ENCODE data around the gene FBXL4. TPM values are rescaled to one million over a fixed set of nuclear protein-coding genes. Genes with fewer than 3 reads are reported as not detected.

The FBXL4 gene
- total RNA-seq, 1 donor from 2014 or later = 14.4 TPM

DNA sequence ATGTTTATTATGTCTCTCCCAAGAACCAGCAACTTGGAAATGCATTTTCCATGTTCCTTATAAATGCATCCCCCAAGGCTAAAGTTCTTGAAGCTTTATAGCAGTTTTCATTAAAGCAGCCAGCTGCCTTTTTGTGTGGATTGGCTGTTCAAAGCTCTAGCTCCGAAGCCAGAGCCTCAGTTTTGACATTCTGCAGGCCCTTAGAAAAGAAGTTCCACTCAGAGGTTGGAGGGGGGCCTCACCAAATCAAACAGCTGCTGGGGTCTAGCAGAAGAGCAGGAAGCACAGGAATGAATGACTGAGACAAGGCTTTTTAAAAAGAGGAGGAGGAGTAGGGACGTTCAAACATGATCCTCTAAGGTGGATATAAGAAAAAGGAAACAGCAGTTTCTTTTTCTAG, 117.6 kb downstream of the FBXL4 start:
- peaks cover 77% of the 10 kb centered on the region for H3K27me3 Mint-ChIP-seq (ENCODE audit: low read depth)
- H3K4me3 Mint-ChIP-seq (ENCODE audit: unreplicated experiment) = no peak overlapping the region
- no peak overlapping the region for H3K27ac Mint-ChIP-seq (ENCODE audit: unreplicated experiment)

DNA sequence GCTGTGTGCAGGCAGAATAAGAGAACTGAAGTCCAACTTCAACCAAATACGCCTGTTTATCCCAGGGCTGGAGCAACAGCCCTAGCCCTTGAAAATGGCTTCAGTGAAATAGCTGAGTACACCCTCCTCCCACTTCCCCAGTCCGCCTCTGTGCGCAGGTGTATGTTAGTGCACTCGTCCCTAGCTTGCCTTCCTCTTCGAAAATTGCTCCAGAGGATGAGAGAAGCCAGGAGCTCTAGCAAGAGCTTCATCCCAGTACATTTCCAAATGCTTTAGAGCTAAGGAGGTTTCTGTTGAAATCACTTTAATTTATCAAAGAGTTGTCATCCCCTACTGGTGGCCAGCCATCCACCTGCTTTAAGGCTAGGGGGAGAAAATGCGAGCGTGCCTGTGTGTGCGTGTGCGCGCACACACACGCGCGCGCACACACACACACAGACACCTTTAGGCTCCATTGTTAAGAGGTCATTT, 118.8 kb downstream of the FBXL4 start:
- H3K4me3 Mint-ChIP-seq (ENCODE audit: unreplicated experiment) = no peak overlapping the region
- no peaks in the 10 kb centered on the region for H3K9me3 Mint-ChIP-seq (ENCODE audit: low read depth)
- DNase-seq (ENCODE audit: low spot score) = no peak
- H3K27ac Mint-ChIP-seq (ENCODE audit: unreplicated experiment) = no peak overlapping the region
- no peaks in the 10 kb centered on the region for H3K36me3 Mint-ChIP-seq (ENCODE audit: low read depth)
- TF ChIP-seq, protein P1, sequence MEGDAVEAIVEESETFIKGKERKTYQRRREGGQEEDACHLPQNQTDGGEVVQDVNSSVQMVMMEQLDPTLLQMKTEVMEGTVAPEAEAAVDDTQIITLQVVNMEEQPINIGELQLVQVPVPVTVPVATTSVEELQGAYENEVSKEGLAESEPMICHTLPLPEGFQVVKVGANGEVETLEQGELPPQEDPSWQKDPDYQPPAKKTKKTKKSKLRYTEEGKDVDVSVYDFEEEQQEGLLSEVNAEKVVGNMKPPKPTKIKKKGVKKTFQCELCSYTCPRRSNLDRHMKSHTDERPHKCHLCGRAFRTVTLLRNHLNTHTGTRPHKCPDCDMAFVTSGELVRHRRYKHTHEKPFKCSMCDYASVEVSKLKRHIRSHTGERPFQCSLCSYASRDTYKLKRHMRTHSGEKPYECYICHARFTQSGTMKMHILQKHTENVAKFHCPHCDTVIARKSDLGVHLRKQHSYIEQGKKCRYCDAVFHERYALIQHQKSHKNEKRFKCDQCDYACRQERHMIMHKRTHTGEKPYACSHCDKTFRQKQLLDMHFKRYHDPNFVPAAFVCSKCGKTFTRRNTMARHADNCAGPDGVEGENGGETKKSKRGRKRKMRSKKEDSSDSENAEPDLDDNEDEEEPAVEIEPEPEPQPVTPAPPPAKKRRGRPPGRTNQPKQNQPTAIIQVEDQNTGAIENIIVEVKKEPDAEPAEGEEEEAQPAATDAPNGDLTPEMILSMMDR (IDR thresholded peaks at IDR 0.05) = no peak
- H3K27me3 Mint-ChIP-seq (ENCODE audit: low read depth) = peaks cover 86% of the 10 kb centered on the region
- H3K4me1 Mint-ChIP-seq (ENCODE audit: low read depth) = peaks cover 48% of the 10 kb centered on the region

More for the DNA sequence above, 117.6 kb downstream of the FBXL4 start:
- TF ChIP-seq, protein P1 (IDR thresholded peaks at IDR 0.05) = no peak
- no peak for DNase-seq (ENCODE audit: low spot score)
- Mint-ChIP-seq H3K9me3 (ENCODE audit: low read depth) (no peaks in the 10 kb centered on the region), H3K4me1 (ENCODE audit: low read depth) (peaks cover 45% of the 10 kb centered on the region), H3K36me3 (ENCODE audit: low read depth) (no peaks in the 10 kb centered on the region)

DNA sequence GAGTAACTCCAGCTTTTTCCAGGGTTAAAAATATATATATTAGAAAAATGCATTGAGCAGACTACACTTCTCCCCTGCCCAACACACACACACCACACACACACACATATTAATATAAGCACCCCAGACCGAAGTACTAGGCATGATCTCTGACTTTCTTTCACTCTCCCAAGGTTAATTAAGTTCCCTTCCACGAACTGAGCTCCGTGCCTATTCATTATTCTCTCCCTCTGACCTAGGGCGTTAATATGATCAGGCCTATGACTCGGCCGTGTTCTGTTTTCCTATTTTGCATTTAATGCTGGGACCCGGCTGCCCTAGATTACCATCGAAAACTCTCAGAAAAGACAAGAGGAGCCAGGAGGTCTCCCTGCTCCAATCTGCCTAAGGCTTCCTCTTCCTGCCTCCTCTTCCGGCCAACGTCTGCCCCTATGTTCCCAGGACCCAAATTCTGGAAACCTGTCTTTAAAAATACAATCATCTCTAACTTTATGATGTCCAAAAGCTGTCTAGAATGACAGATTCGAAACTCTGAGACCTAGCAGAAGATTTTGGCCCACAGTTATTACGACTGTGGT, 119.4 kb downstream of the FBXL4 start:
- DNase-seq (ENCODE audit: low spot score) = no peak
- Mint-ChIP-seq H3K27me3 (ENCODE audit: low read depth) (peaks cover 88% of the 10 kb centered on the region), H3K27ac (ENCODE audit: unreplicated experiment) (no peak overlapping the region), H3K4me1 (ENCODE audit: low read depth) (peaks cover 45% of the 10 kb centered on the region), H3K36me3 (ENCODE audit: low read depth) (no peaks in the 10 kb centered on the region), H3K9me3 (ENCODE audit: low read depth) (no peaks in the 10 kb centered on the region), H3K4me3 (ENCODE audit: unreplicated experiment) (no peak overlapping the region)
- TF ChIP-seq, protein P1 (IDR thresholded peaks at IDR 0.05) = no peak

DNA sequence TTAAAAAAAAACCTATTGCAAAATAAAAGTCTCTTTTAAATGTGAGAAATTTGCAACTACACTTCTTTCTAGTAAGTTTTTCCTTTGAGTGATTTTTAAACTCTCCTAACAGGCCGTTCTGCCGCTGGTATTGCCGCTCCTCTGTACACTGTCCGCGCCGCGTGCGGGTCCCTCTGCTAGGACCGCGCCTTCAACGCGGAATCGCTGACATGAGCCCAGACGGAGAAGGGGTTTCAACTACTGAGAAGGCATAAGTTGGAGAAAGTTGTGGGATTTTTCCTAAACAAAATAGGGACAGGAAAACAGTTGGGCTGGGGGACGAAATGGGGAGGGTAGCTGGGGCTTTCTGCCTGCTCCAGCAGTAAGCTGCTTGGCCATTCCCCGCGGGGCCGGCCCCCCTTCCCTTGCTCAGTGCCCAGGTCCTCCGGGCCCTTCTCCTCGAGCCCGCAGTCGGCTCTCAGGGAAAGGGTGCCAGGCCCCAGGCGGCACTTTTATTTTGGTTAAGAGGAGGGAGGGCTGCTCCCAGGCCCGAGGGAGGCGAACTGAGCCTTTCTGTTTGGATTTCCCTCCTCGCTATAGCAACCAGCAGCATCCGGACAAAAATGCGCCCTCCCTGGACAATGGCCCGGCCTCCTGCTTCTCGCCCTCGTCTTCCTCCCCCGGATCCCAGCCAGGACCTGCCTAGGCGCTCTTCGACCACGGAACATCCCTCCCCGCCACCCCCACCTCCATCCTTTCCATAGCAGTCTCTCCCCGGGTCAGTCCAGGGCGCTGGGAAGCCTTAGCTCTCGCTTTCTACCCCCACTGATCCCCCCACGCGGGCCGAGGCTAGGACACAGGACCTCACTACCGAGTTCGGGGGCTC, 120.2 kb downstream of the FBXL4 start:
- Mint-ChIP-seq H3K4me3 (ENCODE audit: unreplicated experiment) (peak overlapping the region; percentile 63), H3K27ac (ENCODE audit: unreplicated experiment) (no peak overlapping the region), H3K27me3 (ENCODE audit: low read depth) (peaks cover 81% of the 10 kb centered on the region), H3K9me3 (ENCODE audit: low read depth) (no peaks in the 10 kb centered on the region), H3K4me1 (ENCODE audit: low read depth) (peaks cover 37% of the 10 kb centered on the region), H3K36me3 (ENCODE audit: low read depth) (no peaks in the 10 kb centered on the region)
- no peak for DNase-seq (ENCODE audit: low spot score)
- TF ChIP-seq, protein P1 (IDR thresholded peaks at IDR 0.05) = no peak

DNA sequence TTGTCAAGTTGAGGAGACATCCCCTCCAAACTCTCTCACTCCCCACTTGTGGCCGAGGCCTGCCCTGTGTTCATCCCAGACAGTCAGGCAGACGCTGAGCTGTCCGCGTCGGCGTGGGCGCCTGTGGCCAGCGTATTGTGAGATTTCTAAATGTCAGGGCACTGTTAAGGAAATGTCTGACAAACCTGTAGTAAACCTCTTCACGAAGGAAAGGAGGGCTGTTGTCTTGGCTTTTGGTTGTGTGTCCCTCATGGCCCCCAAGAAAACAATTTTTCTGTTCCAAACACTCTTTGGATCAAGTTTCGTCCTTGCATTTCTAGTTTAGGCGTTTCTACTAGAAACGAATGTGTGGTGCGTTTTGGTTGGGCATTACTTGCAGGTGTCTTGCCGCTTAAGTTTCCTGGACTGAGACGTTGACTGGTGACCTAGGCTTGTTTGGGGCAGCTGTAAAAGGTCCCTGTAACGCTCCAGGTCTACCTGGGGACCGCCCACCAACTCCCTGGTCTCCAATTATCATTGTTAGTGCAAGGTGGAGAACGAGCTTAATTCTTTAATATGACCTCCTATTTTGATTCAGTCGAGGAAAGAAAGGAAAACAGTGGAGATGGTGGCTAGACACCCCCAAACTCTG, 122.0 kb downstream of the FBXL4 start:
- no peak overlapping the region for H3K27ac Mint-ChIP-seq (ENCODE audit: unreplicated experiment)
- TF ChIP-seq, protein P1 (IDR thresholded peaks at IDR 0.05) = no peak
- peaks cover 25% of the 10 kb centered on the region for H3K4me1 Mint-ChIP-seq (ENCODE audit: low read depth)
- H3K27me3 Mint-ChIP-seq (ENCODE audit: low read depth) = peaks cover 76% of the 10 kb centered on the region
- no peak for DNase-seq (ENCODE audit: low spot score)
- H3K9me3 Mint-ChIP-seq (ENCODE audit: low read depth) = no peaks in the 10 kb centered on the region
- H3K36me3 Mint-ChIP-seq (ENCODE audit: low read depth) = no peaks in the 10 kb centered on the region
- H3K4me3 Mint-ChIP-seq (ENCODE audit: unreplicated experiment) = no peak overlapping the region

All from chondrocyte (in vitro differentiated cells).